ENCODE results near the gene MKRN1.

- TF ChIP-seq EZH2phosphoT487 (IDR thresholded peaks at IDR 0.05; ENCODE audit: insufficient read depth, low read depth) = no peak
- no peak for TF ChIP-seq EZH2 (IDR thresholded peaks at IDR 0.05; ENCODE audit: insufficient read depth, poor library complexity, severe bottlenecking)
Measured at GRCh38 chr7:140478246-140479061, 851 bp downstream of the MKRN1 start.

Measured in GM23248 (cell line).